OCI-LY7 (cell line): ENCODE data around the gene C1orf87. TPM values are rescaled to one million over a fixed set of nuclear protein-coding genes. Genes with fewer than 3 reads are reported as not detected.

Experiments
- BruUV-seq: library from RNA; stranded (reverse); fragments of 400-500 nt; replicated peaks from 2 replicates; lab custom pipeline; 2021; lab: Mats Ljungman, UMichigan
- CTCF ChIA-PET: fragments of 300-600 bp; sonication (Branson Sonifier 250); formaldehyde crosslinking; loops from one replicate; lab custom pipeline; 2022; ENCODE audit warnings: antibody characterized with exemption; ENCODE audit not compliant: unreplicated experiment; lab: Charles Lee
- POLR2A ChIA-PET: fragments of 300-600 bp; sonication (Branson Sonifier 250); formaldehyde crosslinking; loops from one replicate; lab custom pipeline; 2022; ENCODE audit warnings: antibody characterized with exemption; lab: Charles Lee
- DNase-seq: peaks from one replicate; pipeline ENCODE4 v3.0.0-alpha.2; 2015; ENCODE audit warnings: low spot score
- H2AFZ ChIP-seq: fragments of 200-600 bp; sonication (generic), shearing (Covaris generic); 2 replicates; pipeline ENCODE4 v1.6.1; 2014; ENCODE audit warnings: mild to moderate bottlenecking, antibody characterized with exemption, low read length, moderate library complexity
- H3K27ac ChIP-seq: fragments of 200-600 bp; sonication (generic); 2 replicates; pipeline ENCODE4 v1.5.1; 2014; ENCODE audit warnings: mixed run types, low read depth, mild to moderate bottlenecking, moderate library complexity, low read length, inconsistent platforms; ENCODE audit not compliant: poor library complexity, severe bottlenecking
- H3K36me3 ChIP-seq: fragments of 200-600 bp; sonication (generic); 2 replicates; pipeline ENCODE4 v1.6.1; 2014; ENCODE audit warnings: mild to moderate bottlenecking, antibody characterized with exemption, low read length, moderate library complexity, mixed read lengths; ENCODE audit not compliant: insufficient read depth
- H3K4me1 ChIP-seq: fragments of 200-600 bp; sonication (generic); 2 replicates; pipeline ENCODE4 v1.5.1; 2014; ENCODE audit warnings: mild to moderate bottlenecking, low read length; ENCODE audit not compliant: insufficient read depth, poor library complexity, severe bottlenecking
- H3K4me2 ChIP-seq: fragments of 200-600 bp; sonication (generic); 2 replicates; pipeline ENCODE4 v1.6.1; 2014; ENCODE audit warnings: mild to moderate bottlenecking, low read length
- H3K4me3 ChIP-seq: fragments of 200-600 bp; sonication (generic); 2 replicates; pipeline ENCODE4 v1.5.1; 2014; ENCODE audit warnings: mild to moderate bottlenecking, low read depth, low read length; ENCODE audit not compliant: poor library complexity, severe bottlenecking
- H3K79me2 ChIP-seq: fragments of 200-600 bp; sonication (generic); 2 replicates; pipeline ENCODE4 v1.6.1; 2016; ENCODE audit warnings: low read depth, mild to moderate bottlenecking, low read length, moderate library complexity, mixed read lengths; ENCODE audit not compliant: insufficient read depth
- H3K9me2 ChIP-seq: fragments of 200-600 bp; sonication (generic); 2 replicates; pipeline ENCODE4 v1.6.1; 2016; ENCODE audit warnings: mild to moderate bottlenecking, low read length, mixed read lengths; ENCODE audit not compliant: insufficient read depth
- H3K9me3 ChIP-seq: fragments of 200-600 bp; sonication (generic); 2 replicates; pipeline ENCODE4 v1.6.1; 2014; ENCODE audit warnings: mild to moderate bottlenecking, mixed run types, low read length, mixed read lengths
- H4K20me1 ChIP-seq: fragments of 200-600 bp; sonication (generic); 2 replicates; pipeline ENCODE4 v1.6.1; 2014; ENCODE audit warnings: mild to moderate bottlenecking, antibody characterized with exemption, low read length, moderate library complexity, mixed read lengths; ENCODE audit not compliant: insufficient read depth
- EZH2phosphoT487 ChIP-seq: fragments of 200-600 bp; sonication (generic); IDR thresholded peaks from 2 replicates; pipeline ENCODE4 v1.6.1; 2018; ENCODE audit warnings: low read depth, borderline replicate concordance, mild to moderate bottlenecking, mixed run types, antibody characterized with exemption, low read length, moderate library complexity, mixed read lengths
- intact Hi-C: fragments of 100-400 bp; cut with micrococcal nuclease; formaldehyde crosslinking; loops from one replicate; pipeline ENCODE4 v1.10.0; 2022; ENCODE audit not compliant: unreplicated experiment
- total RNA-seq, 2 experiments: library from RNA; depleted of rRNA in 1 of 2; stranded (reverse); fragments of >200 nt in 1 of 2; shearing (Covaris generic) in 1 of 2; gene quantifications; 2 replicates each; pipeline ENCODE4 v1.2.3, GENCODE V29; 2014 to 2022
- TF ChIP-seq, protein P1 (sequence below): fragments of 200-600 bp; sonication (generic); conservative IDR thresholded peaks from 2 replicates; pipeline ENCODE4 v1.5.1; 2014; ENCODE audit warnings: mild to moderate bottlenecking, antibody characterized with exemption, low read length, moderate library complexity, mixed read lengths

Gene C1orf87
- total RNA-seq, 2 experiments from 2014 or later = not detected

DNA sequence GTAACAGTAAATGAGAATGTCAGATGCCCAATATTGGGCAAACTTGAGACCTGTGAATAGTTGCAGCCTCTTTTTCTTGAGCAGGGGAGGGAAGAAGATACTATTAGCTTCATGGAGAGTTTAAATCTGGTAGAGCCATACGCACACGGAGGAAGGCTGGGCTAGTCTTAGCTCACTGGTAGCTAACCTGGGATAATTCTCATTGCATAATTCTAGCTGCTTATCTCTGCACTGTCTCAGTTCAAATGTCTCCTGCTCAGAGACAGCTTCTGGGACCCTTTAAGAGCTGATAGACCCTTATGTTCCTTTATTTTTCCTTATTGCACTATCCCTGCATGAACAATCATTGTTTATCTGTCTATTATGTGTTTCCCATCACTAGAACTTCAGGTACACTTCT, 8.4 kb downstream of the C1orf87 start:
- H3K27ac ChIP-seq = no peak overlapping the region
- no peak overlapping the region for H3K4me2 ChIP-seq
- no TSS peak for BruUV-seq
- H3K9me3 ChIP-seq = no peaks in the 10 kb centered on the region
- no peak for TF ChIP-seq EZH2phosphoT487
- TF ChIP-seq, protein P1, sequence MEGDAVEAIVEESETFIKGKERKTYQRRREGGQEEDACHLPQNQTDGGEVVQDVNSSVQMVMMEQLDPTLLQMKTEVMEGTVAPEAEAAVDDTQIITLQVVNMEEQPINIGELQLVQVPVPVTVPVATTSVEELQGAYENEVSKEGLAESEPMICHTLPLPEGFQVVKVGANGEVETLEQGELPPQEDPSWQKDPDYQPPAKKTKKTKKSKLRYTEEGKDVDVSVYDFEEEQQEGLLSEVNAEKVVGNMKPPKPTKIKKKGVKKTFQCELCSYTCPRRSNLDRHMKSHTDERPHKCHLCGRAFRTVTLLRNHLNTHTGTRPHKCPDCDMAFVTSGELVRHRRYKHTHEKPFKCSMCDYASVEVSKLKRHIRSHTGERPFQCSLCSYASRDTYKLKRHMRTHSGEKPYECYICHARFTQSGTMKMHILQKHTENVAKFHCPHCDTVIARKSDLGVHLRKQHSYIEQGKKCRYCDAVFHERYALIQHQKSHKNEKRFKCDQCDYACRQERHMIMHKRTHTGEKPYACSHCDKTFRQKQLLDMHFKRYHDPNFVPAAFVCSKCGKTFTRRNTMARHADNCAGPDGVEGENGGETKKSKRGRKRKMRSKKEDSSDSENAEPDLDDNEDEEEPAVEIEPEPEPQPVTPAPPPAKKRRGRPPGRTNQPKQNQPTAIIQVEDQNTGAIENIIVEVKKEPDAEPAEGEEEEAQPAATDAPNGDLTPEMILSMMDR = no peak
- no peaks in the 10 kb centered on the region for H3K4me1 ChIP-seq
- DNase-seq = no peak
- H2AFZ ChIP-seq = no peak overlapping the region
- no peaks in the 10 kb centered on the region for H3K9me2 ChIP-seq
- intact Hi-C loops = no loop called here
- no peaks in the 10 kb centered on the region for H3K79me2 ChIP-seq
- no peaks in the 10 kb centered on the region for H3K36me3 ChIP-seq
- ChIA-PET CTCF (no interaction called here), POLR2A (no interaction called here)
- H4K20me1 ChIP-seq = no peaks in the 10 kb centered on the region
- no peak overlapping the region for H3K4me3 ChIP-seq

DNA sequence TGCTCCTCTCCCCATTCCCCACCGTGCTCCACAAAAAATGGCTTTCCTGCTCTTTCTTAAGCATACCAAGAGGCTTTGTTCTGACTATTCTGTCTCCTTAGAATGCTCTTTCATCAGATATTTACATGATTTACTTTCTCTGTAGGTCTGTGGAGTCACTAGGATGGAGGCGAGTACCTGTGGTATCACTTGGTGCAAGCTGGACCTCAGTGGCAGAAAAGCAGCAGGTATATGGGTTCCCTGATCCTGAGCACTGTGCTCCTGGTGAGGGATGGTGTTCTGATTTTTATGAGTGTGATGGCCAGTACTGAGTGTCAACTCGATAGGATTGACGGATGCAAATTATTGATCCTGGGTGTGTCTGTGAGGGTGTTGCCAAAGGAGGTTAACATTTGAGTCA, 10.0 kb downstream of the C1orf87 start:
- CTCF ChIA-PET = no interaction called here
- Histone ChIP-seq H3K79me2 (no peaks in the 10 kb centered on the region), H3K9me2 (no peaks in the 10 kb centered on the region), H3K27ac (no peak overlapping the region), H3K36me3 (no peaks in the 10 kb centered on the region), H3K4me1 (no peaks in the 10 kb centered on the region), H3K4me2 (no peak overlapping the region), H2AFZ (no peak overlapping the region), H3K4me3 (no peak overlapping the region), H3K9me3 (no peaks in the 10 kb centered on the region), H4K20me1 (no peaks in the 10 kb centered on the region)
- TF ChIP-seq, protein P1 = no peak
- TF ChIP-seq EZH2phosphoT487 = no peak
- intact Hi-C loops = no loop called here
- POLR2A ChIA-PET = no interaction called here
- no peak for DNase-seq
- BruUV-seq = no TSS peak

DNA sequence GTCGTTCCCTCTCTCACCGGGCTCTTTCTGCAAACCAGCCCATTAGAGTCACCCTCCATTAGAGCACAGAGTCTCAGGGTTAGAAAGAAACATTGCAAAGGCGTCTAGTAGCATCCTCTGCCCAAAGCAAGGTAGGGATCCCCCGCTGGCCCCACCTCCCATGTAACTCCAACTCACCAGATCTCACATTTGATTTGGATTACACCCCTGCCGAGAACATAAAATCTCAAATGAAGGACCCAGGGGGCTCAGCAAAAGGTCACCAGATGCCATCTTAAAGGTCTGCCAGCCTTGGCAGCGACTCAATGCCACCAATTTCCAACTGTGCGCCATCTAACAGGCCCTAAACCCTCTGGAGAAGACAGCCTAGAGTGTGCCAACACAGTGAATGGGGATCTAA, 14.1 kb downstream of the C1orf87 start:
- TF ChIP-seq, protein P1 = no peak
- TF ChIP-seq EZH2phosphoT487 = no peak
- H3K36me3 ChIP-seq = no peaks in the 10 kb centered on the region
- H3K27ac ChIP-seq = no peak overlapping the region
- H3K79me2 ChIP-seq = no peaks in the 10 kb centered on the region
- no peaks in the 10 kb centered on the region for H3K4me1 ChIP-seq
- intact Hi-C loops = no loop called here
- no peaks in the 10 kb centered on the region for H3K9me2 ChIP-seq
- no peak for DNase-seq
- H3K9me3 ChIP-seq = no peaks in the 10 kb centered on the region
- POLR2A ChIA-PET = no interaction called here
- H2AFZ ChIP-seq = no peak overlapping the region
- no TSS peak for BruUV-seq
- H4K20me1 ChIP-seq = no peaks in the 10 kb centered on the region
- H3K4me2 ChIP-seq = no peak overlapping the region
- CTCF ChIA-PET = no interaction called here
- no peak overlapping the region for H3K4me3 ChIP-seq
